ENCODE results near the gene GFRA1. TPM values are rescaled to one million over a fixed set of nuclear protein-coding genes. Genes with fewer than 3 reads are reported as not detected.

Gene GFRA1
- total RNA-seq, 1 experiment from 2014 or later, result 0.30 TPM

- Histone ChIP-seq H3K79me2 (ENCODE audit: insufficient read depth, low read length) (no peaks in the 10 kb centered on the region), H3K4me2 (ENCODE audit: low read length) (no peak overlapping the region), H2AFZ (ENCODE audit: low read depth, low read length, poor library complexity, severe bottlenecking) (no peak overlapping the region), H3K4me1 (ENCODE audit: control insufficient read depth in 1 of 2, insufficient read depth in 2 of 2, low read length in 2 of 2) (no peaks in the 10 kb centered on the region), H3K36me3 (ENCODE audit: control insufficient read depth in 1 of 2, insufficient read depth in 2 of 2, low read length in 2 of 2) (no peaks in the 10 kb centered on the region), H4K20me1 (ENCODE audit: insufficient read depth) (no peaks in the 10 kb centered on the region), H3K9ac (ENCODE audit: low read length) (no peak overlapping the region), H3K27me3 (ENCODE audit: insufficient read depth, low read length) (peaks cover 66% of the 10 kb centered on the region), H3K9me3 (ENCODE audit: control insufficient read depth in 1 of 2, insufficient read depth in 1 of 2, low read depth in 1 of 2, low read length in 2 of 2) (no peaks in the 10 kb centered on the region), H3K9me2 (ENCODE audit: insufficient read depth) (no peaks in the 10 kb centered on the region), H3K27ac (ENCODE audit: low read depth, low read length) (no peak overlapping the region), H3K4me3 (replicated peaks in 1 of 2; ENCODE audit: low read depth in 1 of 2, low read length in 2 of 2) (no peak overlapping the region)
- ChIA-PET RAD21 (ENCODE audit: low non-redundant PET in 1 of 2, low total read pairs in 2 of 2, uncharacterized antibody in 2 of 2, unreplicated experiment in 2 of 2) (no interaction called here), CTCF (no interaction called here), POLR2A (no interaction called here)
- TF ChIP-seq EZH2phosphoT487 (IDR thresholded peaks at IDR 0.05; ENCODE audit: borderline replicate concordance) (no peak), EGR1 (IDR thresholded peaks at IDR 0.05; ENCODE audit: low read depth) (no peak), POLR2AphosphoS5 (IDR thresholded peaks at IDR 0.05; ENCODE audit: low read depth, low read length) (no peak), ELF1 (IDR thresholded peaks at IDR 0.05; ENCODE audit: borderline replicate concordance, low read depth) (no peak), CEBPB (IDR thresholded peaks at IDR 0.05; ENCODE audit: low read depth) (no peak), REST (IDR thresholded peaks at IDR 0.05; ENCODE audit: low read depth) (no peak), ZBTB33 (IDR thresholded peaks at IDR 0.05; ENCODE audit: extremely low read depth, insufficient replicate concordance, low read length) (no peak), JUND (IDR thresholded peaks at IDR 0.05) (no peak), CTCF (IDR thresholded peaks at IDR 0.05 in 2 of 3, conservative IDR thresholded peaks at IDR 0.05 in 1 of 3; ENCODE audit: borderline replicate concordance in 1 of 3, insufficient read depth in 1 of 3, low read depth in 2 of 3, low read length in 2 of 3) (no peak), EZH2 (IDR thresholded peaks at IDR 0.05) (no peak), POLR2A (IDR thresholded peaks at IDR 0.05; ENCODE audit: borderline replicate concordance, extremely low read depth, insufficient read depth, insufficient read length) (no peak), RAD21 (IDR thresholded peaks at IDR 0.05; ENCODE audit: low read depth) (no peak), ZNF274 (IDR thresholded peaks at IDR 0.05; ENCODE audit: low read depth, low read length) (no peak), YY1 (IDR thresholded peaks at IDR 0.05; ENCODE audit: extremely low read depth, insufficient replicate concordance, low read depth, low read length) (no peak), FOSL1 (IDR thresholded peaks at IDR 0.05; ENCODE audit: low read depth) (no peak), MAX (IDR thresholded peaks at IDR 0.05) (no peak), SIN3A (IDR thresholded peaks at IDR 0.05; ENCODE audit: low read depth) (no peak), ATF3 (IDR thresholded peaks at IDR 0.05) (no peak), TCF7L2 (IDR thresholded peaks at IDR 0.05; ENCODE audit: borderline replicate concordance, extremely low read depth, insufficient read depth, insufficient read length) (no peak), CBX3 (IDR thresholded peaks at IDR 0.05; ENCODE audit: low read depth) (no peak)
- DNase-seq (ENCODE audit: low read depth, low spot score) (no peak), ATAC-seq (no peak)
- intact Hi-C loops (cut with micrococcal nuclease), result no loop called here
- BruUV-seq (replicated peaks), result no TSS peak
These were observed 56.3 kb downstream of the GFRA1 start for GRCh38 chr10:116216676-116217075.
